ENCODE data around the gene HLF.

Gene HLF

DNA sequence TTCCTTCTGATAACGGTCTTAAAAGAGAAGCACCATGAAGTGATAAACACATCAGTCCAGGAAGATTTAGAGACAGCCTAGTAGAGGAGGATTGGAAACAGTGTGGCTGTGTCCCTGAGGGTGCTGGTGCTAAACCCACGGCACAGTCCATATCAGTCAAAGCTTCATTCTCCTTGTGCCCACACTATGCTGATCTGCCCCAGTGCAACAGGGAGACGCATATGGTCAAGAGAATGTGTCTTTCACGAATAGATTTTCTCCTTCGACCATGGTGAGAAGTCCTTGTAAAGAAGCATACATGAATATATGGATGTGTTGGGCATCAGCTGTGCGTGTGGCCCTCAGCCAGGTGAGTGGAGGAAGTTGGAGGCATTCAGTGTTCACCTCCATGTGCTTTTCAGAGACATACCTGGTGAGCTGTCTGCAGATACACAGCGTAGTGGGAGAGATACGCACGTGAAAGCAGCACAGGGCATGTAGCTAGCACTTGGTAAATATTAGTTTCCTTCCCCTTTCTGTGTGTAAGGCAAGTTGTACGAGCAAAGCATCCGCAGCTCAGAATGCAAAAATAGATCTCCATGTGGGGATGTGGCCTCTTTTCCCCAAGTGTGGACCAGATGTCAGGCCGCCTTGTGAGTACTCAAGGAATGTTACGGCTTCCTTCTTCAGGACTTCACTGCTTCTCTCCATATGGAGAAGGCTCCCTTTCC lies 29.4 kb downstream of the HLF start:
- no peak for DNase-seq

DNA sequence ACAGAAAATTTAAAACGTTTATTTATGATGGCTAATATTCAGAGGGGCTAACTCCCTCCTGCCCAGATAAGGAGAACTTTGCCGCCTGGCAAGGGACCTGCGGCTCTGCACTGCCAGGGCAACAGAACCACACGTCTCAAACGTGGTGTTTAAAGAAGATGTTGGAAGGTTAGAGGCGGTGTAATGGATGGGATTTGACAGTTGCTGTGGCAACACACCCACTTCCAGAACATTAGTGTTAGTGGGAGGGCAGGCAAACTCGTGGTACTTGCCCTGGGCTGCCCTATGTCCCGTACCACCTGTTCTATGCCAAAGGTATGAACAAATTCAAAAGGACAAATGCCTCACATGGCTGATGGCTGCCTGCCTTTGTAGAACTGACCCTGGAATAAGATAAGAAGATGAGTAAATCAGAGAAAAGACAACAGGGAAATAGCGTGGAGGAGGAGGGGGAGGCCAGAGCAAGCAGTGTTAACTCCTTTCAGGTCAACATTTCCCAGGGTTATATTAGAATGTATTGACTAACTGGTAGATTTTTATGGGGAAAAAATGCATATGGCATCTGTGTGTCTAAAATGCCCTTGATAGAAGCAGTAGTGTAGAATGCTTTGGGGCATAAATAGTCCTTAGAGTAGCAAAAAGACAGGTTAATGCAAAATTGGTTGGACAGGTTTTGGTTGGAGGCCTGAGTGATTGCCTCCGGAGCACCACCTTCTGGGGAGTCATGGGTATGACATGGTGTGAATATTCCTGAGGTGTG lies 30.8 kb downstream of the HLF start:
- peak; percentile 68 for DNase-seq

DNA sequence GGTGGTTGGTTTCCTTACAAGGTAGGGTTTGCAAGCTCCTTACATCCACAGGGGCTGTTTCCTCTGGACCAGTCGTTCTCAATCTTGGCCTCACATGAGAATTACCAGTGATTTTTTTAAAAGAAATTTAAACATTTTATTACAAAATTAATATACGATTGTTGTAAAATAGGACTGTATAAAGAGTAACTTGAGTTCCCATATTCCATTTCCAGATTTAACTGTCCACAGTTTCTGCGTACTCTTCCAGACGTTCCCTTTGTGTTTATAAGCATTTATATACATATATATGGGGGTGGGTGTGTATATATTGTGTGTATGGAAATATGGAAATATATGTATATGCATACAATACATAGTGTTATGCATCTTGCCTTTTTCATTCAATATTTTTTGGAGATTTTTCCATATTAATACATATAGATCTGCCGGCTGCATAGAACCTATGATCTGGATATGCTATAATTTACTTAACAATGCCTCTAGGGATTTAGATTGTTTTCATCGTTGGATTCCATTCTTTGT lies 31.5 kb downstream of the HLF start:
- DNase-seq: no peak

DNA sequence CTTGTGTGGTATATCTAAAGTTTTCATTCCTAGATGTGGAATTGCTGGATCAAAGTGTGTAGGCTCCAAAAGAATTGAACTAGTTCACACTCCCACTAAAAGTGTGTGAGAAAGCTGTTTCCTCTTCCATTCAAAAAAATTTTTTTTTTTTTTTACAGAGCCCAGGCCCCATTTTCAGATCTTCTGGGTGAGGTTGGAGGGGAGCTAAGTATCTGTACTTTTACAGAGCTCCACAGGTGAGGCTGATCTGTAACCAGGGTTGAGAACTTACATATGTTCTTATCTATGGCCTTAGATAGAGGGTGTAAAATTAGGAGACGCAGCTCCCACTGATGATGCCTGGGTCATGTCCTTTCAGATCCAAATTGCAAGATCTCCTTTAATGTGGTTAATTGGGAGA lies 31.9 kb downstream of the HLF start:
- DNase-seq: no peak

DNA sequence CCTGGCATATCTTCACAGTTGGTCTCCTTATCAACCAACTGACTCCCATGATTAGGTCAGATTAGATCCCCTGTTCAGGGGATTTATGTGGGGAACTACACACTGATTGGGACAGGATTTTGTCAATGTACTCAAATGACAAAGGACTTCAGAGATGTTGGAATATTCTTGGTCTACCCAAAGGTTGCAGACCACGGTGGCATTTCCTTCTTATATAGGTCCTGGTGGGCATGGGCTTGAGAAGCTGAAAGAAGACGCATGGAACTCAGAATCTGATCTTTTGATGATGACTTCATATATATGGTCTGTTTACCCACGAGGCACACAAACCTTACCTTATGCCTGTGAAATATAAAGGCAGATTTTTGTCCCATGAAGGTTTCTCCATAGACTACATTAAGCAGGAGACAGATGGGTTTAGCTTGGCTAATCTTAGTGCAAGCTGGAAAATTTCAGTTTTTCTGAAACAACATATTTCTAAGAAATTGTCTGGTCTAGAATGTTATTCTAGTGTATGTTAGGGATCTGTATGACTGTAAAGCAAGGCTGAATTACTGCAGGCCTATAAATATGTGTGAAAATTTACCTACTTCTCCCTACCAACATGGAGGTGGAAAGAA lies 33.5 kb downstream of the HLF start:
- no peak for DNase-seq

DNA sequence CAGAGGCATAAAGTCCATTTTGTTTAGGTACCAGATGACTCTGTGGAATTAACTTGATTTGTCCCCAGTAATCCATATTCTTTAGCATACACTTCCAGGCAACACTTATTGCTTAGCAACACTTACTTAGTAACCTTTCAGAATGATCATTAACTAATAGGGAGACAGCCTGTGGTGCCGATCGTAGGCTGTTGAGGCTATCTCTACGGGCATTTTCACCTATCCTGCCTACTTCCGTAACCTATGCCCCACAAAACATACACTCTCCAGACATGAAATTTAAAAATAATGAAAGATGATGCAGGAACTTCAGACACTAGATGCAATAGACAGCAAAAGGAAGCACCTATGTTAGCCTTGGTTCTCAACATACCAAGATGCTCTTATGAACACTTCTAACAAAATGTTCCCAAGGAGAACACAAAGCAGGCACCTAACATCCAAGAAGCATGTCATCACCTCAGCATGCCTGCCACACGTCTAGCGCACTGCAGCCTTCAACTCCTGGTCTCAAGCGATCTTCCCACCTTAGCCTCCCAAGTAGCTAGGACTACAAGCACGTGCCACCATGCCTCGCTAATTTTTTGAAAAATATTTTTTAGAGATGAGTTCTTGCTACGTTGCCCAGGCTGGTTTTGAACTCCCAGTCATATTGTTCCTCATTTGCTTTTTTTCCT lies 34.5 kb downstream of the HLF start:
- DNase-seq: no peak

DNA sequence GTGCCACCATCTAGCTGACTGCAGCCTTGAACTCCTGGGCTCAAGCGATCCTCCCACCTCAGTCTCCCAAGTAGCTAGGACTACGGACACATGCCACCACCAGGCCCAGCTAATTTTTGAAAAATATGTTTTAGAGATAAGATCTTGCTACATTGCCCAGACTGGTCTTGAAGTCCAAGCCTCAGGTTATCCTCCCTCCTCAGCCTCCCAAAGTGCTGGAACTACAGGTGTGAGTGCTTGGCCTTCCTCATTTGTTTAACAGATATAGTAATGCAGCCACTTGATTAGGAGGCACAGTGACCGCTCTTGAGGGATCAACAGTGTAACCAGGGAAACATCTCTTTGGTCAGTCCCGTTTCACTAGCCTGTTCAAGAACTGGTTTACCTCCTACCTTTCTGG lies 35.1 kb downstream of the HLF start:
- DNase-seq: no peak

DNA sequence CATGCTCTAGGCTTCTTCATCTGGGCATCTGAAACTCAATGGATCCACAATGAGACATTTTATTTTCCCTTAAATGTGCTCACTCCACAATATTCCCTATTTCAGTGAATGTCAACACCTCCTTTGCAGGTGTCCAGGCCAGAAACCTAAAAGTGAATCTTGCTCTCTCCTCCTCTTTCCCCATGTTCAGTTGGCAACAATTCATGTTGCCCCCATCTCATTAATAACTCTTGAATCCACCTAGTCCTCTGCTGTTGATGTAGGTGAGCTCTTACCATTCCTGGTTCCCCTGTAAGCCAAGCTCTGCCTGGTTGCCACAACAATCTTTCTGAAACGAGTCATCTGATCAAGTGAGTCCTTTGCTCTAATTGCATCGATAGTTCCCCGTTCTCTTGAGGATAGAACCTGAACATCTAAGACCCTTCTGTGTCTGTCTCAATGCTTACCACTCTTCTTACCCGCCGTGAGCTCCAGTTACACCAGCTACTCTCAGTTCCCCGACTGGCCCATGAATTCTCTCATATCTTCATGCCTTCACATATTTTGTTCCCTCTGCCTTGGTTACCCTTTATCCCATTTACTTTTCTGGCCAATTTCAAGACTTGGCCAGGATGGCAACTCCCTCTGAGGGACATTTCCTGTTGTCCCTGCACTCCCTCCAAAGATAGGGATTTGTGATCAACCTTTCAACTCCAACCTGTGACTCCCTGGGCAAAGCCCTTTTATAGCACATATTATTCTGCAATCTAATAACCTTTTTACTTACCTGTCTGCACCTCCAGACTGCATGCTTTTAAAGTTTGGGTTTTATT lies 35.9 kb downstream of the HLF start:
- no peak for DNase-seq

DNA sequence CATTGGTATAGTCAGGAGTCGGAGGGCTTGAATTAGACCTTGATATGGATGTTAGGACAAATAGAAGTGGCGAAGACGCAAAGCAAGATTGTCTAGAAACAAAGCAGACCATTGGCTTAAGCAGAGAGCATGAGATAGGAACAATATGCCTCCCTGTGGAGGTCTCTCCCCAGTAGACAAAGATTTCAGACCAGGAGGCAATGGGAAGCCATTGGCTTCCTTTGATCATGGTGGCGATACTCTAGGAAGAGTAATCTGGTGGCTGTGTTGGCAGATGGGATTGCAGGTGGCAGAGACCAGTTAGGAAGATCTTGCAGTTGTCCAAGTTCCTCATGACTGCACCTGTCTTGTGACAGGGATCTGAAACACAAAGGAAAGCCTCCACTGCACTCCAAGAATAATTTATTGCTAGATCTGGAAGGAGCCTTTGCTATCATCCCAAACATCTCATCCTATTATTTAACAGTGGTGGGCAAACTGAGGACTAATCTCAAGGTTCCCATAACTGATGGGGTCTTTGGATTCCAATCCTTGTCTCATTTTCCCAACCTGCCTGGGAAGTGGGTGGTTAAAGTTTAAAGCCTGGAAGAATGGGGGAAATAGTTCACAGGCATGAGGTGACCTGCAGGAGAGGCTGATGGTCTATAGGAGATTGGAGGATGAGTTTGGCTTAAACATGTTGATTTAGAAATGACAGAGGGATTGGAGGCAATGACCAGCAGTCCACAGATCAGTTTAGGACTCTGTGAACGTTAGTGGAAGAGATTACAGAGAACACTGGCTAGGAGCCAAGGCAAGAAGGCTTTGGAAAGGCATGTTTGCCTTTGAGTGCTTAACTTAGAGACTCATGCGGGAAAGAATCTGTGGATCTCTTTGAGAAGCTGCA lies 37.0 kb downstream of the HLF start:
- DNase-seq: no peak

DNA sequence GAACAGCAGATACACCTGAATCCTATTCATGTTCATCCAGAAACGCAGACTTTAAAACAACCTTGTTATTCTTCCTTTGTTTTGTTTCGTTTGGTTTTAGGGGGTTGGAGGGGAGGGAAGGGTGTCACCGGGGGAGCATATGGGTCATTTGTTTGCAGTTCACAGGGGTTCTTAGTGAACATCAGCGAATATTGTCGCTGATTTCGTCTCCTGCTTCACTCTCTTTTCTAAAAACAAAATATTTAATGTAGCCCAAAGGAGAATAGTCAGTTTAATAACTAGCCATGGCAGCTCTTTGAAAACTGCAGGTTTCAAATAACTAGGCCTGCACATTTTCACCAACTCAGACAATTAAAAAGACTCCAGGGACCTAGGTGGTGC lies 37.6 kb downstream of the HLF start:
- no peak for DNase-seq

DNA sequence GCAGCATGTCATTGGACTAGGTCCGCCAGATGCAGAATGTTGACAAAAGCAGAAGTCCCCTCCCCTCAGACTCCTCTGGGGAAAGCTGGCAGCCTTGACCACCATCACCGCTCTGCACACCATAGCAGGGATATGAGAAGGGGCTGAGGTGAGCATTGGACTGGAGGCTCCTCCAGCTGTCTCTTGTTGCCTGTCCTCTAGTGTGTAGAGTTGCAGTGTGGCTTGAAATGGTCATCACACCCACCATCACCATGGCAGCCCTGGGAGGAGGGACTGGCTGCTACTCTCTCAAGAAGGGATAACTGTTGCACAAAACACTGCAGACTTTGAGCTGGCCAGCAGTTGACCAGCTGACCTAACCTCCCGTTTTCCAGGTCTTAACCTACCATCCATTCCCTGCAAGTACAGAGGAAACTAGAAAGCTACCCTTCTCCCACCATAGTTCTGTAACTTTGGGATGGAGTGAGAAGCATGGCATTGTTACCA lies 38.3 kb downstream of the HLF start:
- no peak for DNase-seq

DNA sequence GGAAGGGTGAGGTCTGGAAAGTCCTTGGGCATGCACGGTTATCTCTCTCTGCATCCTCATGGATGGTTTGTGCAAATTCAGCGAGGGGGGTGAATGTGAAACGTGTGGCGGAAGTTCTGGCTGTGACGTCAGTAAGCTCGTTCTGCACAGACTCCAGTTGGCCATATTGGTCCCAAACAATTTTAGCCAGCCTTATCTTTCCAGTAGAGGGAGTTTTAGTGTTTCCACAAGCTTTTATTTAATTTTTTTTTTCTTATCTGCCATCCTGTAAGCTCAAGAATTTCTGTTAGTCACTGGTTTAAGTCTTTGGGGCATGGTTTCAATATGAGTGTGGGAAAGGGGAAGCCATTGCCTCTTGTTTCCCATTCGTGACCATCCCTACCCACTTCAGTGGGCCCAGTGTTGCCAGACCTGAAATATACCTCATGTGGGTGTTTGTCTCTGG lies 39.0 kb downstream of the HLF start:
- DNase-seq: no peak

DNA sequence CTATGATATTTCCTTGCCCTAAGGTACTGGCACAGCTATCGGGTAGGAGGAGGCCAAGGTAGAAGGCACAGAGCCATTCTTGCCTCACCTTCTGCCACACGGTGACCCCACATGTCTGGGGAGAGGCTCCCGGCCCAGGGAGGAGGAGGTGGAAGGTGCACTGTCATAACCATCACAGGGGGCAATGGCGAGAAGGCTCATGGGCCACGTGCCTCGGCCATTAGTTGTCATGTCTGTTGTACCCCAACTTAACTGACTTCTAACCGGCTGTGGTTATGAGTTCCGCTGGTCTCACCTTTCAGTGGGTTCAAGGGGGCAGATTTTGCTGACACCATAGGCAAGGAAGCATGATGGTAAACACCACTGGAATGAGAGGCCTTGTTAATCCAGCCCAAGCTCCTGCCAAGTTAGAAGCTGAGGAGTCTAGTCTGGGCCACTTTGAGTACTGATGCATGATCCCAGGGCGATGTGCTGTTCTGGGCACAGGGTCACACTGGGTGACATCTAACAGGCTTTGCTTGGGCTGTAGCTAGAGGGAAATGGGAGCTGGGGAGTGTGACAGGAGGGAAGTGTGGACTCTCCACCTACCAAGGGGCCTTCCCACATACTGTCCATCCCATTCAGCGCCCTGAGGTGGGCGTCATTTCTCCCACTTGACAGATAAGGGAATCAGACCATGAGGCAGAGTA lies 39.6 kb downstream of the HLF start:
- no peak for DNase-seq

DNA sequence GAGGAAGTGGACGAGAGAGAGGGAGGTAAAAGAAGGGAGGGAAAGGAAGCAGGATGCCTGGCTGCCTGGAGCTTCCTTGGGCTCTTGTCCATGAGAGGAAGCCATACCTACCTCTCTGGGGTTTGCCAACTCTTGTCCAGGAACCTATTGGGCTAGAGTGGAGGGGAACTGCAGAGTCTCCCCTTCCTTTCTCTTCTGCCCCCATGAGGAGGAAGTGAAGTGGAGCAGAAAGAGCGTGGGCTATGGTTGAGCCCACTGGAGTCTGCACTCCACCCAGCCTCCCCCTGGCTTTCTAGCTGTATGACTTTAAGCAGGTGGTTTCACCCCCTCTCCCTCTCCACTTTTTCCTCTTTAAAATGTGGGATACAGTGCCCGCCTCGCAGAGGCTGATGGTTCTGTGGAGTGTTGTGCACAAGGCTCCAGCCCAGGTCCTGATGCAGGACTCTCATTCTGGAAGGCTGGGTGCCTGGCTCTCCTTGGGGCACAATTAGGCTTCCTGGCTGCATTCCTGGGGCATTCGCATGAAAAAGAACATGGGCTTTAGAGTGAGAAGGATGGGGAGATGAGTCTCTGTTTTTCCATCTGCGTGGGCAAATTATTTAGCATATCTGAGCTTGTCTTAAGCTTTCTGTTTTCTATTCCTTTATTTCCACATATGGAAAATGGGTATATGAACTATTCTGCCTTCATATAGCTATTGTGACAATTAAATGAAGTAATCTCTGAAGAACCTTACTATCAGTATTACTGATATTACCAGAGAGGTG lies 40.7 kb downstream of the HLF start:
- DNase-seq: no peak

DNA sequence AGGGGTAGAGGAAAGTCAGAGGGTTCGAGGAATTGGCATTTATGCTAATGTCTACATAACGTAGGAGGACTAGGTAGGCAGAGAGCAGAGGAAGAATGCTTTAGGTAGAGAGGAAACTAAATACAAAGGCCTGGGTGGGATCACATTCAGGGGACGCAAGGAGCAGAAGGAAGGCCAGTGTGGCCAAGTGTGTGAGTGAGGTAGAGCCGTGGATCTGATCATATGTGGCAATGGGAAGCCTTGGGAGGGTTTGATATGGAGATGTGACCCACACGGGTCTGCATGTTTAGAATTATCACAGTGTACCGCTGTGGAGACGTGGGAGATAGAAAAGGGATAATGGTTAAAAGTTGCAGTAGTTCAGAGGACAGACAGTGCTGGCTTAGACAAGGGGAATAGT lies 43.1 kb downstream of the HLF start:
- no peak for DNase-seq

DNA sequence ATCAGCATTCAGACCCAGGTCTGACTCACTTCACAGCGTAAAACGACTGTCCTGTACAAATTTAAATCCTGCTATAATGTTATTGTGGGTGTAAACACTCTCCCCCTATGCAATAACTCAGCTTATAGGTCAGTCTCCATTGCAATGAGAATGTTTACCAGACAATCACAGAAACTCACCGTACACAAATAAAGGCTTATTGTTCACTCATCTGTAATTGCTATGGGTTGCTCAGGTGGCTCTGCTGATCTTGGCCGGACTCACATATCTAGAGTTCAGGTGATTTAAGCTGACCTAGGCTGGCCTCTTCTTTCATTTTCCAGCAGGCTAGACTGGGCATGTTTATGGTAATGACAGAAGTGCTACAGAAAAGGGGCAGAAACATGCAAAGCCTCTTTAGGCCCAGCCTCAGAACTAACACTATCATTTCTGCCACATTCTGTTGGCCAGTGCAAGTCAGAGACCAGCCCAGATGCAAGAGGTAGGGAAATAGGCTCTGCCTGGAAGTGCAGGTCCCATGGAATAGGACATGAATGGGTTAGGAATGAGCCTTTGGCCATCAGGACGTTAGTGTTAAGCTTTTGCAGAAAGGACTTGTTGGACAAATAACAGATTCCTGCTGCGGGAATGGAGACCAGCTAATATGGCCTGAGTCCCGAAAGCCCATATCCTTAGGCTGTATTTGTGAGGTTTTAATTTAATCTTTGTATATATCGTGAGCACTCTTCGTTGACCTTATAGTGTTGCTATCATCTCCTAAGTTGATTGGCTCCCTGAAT lies 44.0 kb downstream of the HLF start:
- no peak for DNase-seq

DNA sequence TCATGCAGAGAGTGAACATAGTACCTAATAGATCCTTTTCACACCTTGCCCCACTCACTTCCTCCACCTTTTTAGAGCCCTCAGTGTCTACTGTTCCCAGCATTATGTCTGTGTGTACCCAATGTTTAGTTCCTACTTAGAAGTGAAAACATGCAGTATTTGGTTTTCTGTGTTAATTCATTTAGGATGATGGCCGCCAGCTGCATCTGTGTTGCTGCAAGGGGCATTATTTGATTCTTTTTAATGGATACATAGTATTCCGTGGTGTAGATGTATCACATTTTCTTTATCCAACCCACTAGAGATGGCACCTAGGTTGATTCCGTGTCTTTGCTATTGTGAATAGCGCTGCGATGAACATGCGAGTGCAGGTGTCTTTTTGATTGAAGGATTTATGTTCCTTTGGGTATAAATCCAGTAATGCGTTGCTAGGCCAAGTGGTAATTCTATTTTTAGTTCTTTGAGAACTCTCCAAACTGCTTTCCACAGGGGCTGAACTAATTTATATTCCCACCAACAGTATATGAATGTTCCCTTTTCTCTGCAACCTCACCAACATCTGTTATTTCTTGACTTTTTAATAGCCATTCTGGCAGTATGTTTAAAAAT lies 47.1 kb downstream of the HLF start:
- DNase-seq: no peak

DNA sequence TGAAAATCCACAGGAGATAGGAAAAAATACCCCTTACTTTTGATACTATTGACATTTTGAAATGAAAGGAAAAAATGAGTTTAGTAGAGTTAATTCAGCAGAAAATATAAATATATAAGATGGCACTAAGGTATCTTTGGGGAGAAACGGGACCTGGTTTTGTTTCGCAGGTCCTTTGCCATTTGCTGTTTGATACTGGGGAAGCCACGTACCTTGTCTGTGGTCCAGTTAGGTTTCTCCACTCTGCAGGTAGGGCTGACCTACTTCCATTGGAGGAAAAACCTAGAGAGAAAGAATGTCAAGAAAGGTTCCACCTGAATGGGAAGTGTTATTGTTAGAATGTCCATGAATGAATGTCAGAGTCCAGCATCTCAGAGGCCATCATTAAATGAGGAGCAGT lies 48.1 kb downstream of the HLF start:
- no peak for DNase-seq

All from right hindlimb (tissue), 1 donor.